PFSK-1 (cell line): Measurements from ENCODE around the gene DND1. TPM values are rescaled to one million over a fixed set of nuclear protein-coding genes. Genes with fewer than 3 reads are reported as not detected.

Experiments used
- FOXP2 ChIP-seq: optimal IDR thresholded peaks from 2 replicates; pipeline ENCODE3; 2011; ENCODE audit warnings: borderline replicate concordance, control low read depth, inconsistent platforms; ENCODE audit not compliant: insufficient read depth; ENCODE audit errors: extremely low read length, extremely low read depth
- POLR2AphosphoS5 ChIP-seq: IDR thresholded peaks from 2 replicates; pipeline ENCODE4 v1.6.1; 2012; ENCODE audit warnings: low read depth, mild to moderate bottlenecking, control low read depth, low read length, moderate library complexity
- REST ChIP-seq, 2 experiments: IDR thresholded peaks; 2 replicates each; pipeline versions ENCODE4 v1.6.1 to v1.8.0; 2011 to 2012; ENCODE audit warnings: low read depth in 2 of 2, low read length in 2 of 2, control low read depth in 1 of 2, inconsistent platforms in 1 of 2, mild to moderate bottlenecking in 1 of 2, moderate library complexity in 1 of 2; ENCODE audit not compliant: insufficient read depth in 1 of 2
- SIN3A ChIP-seq: IDR thresholded peaks from 2 replicates; pipeline ENCODE4 v1.6.1; 2012; ENCODE audit warnings: mild to moderate bottlenecking, low read length, moderate library complexity, borderline replicate concordance; ENCODE audit not compliant: insufficient read depth
- TAF1 ChIP-seq: IDR thresholded peaks from 2 replicates; pipeline ENCODE4 v1.6.1; 2012; ENCODE audit warnings: low read length, control low read depth, borderline replicate concordance; ENCODE audit not compliant: insufficient read depth
- polyA plus RNA-seq: library from polyadenylated mRNA; unstranded; fragments of >200 nt; gene quantifications from one replicate; pipeline ENCODE4 v1.2.1, GENCODE V29; 2012; ENCODE audit warnings: low read depth, missing spikeins; ENCODE audit not compliant: insufficient read length

DND1 gene
- polyA plus RNA-seq, result 5.6 TPM

GRCh38 chr5:140673187-140673976 lies at the start of gene DND1:
Gene DND1 (minus strand): TSS chr5:140673576. CDS start chr5:140673542, 34 bp downstream.
- TF ChIP-seq SIN3A (no peak), FOXP2 (no peak), REST (IDR thresholded peaks at IDR 0.05; ENCODE audit: insufficient read depth in 1 of 2, low read depth in 2 of 2, low read length in 2 of 2) (no peak), POLR2AphosphoS5 (peak; percentile 40; the same call in 1 of the 2 replicates)

GRCh38 chr5:140718266-140718592 lies 44.9 kb upstream of the DND1 start:
- TF ChIP-seq TAF1, result no peak

- TF ChIP-seq POLR2AphosphoS5 (no peak), TAF1 (no peak), REST (IDR thresholded peaks at IDR 0.05; ENCODE audit: insufficient read depth in 1 of 2, low read depth in 2 of 2, low read length in 2 of 2) (no peak), FOXP2 (no peak), SIN3A (no peak)
Observed at GRCh38 chr5:140713562-140714094, 40.3 kb upstream of the DND1 start.

- TF ChIP-seq REST (IDR thresholded peaks at IDR 0.05; ENCODE audit: insufficient read depth in 1 of 2, low read depth in 2 of 2, low read length in 2 of 2) (no peak), SIN3A (no peak), POLR2AphosphoS5 (no peak), TAF1 (no peak), FOXP2 (no peak)
Observed at GRCh38 chr5:140711794-140712193, 38.4 kb upstream of the DND1 start.

- TF ChIP-seq SIN3A (peak; percentile 88; the same call in 1 of the 2 replicates), POLR2AphosphoS5 (no peak), FOXP2 (no peak), REST (IDR thresholded peaks at IDR 0.05; ENCODE audit: insufficient read depth in 1 of 2, low read depth in 2 of 2, low read length in 2 of 2) (peak; percentile 86 to 94), TAF1 (no peak)
Observed at GRCh38 chr5:140710899-140711552, 37.6 kb upstream of the DND1 start.
